Urinary bladder (tissue), 4 donors: ENCODE results near the gene CPT1A. TPM values are rescaled to one million over a fixed set of nuclear protein-coding genes. Genes with fewer than 3 reads are reported as not detected.

Source experiments
- DNase-seq: peaks from one replicate; pipeline ENCODE4 v3.0.0-alpha.2; 2015; ENCODE audit errors: extremely low spot score
- H3K27ac ChIP-seq: one replicate; pipeline ENCODE4 v1.5.1; 2013; ENCODE audit warnings: low read depth, mild to moderate bottlenecking, moderate library complexity
- H3K36me3 ChIP-seq: one replicate; pipeline ENCODE4 v1.6.1; 2013; ENCODE audit warnings: mild to moderate bottlenecking, moderate library complexity; ENCODE audit not compliant: insufficient read depth
- H3K4me1 ChIP-seq: one replicate; pipeline ENCODE4 v1.6.1; 2013; ENCODE audit warnings: mild to moderate bottlenecking, moderate library complexity; ENCODE audit not compliant: insufficient read depth
- H3K4me3 ChIP-seq: one replicate; pipeline ENCODE4 v1.5.1; 2013; ENCODE audit warnings: low read depth, low read length
- WGBS: extraction: QIAGEN DNeasy Blood & Tissue Kit; methylation state at CpG from one replicate; pipeline ENCODE4 v1.1.7; 2013; 5-methylcytosine and 5-hydroxymethylcytosine counted together
- polyA plus RNA-seq: library from polyadenylated mRNA; stranded (reverse); fragments of 200-250 nt; gene quantifications from one replicate; pipeline ENCODE4 v1.2.3, GENCODE V29; 2013
- total RNA-seq: library from RNA; depleted of rRNA; stranded (reverse); fragments of >200 nt; gene quantifications from one replicate; pipeline ENCODE4 v1.2.3, GENCODE V29; 2014
- donor health status: healthy with polysubstance abuse.
- donor health status: healthy.

The CPT1A gene
- total and polyA plus RNA-seq, 2 donors, result 20.4 to 24.5 TPM

- no peak for DNase-seq
- Histone ChIP-seq H3K36me3 (no peaks in the 10 kb centered on the region), H3K27ac (no peak overlapping the region), H3K4me1 (no peaks in the 10 kb centered on the region), H3K4me3 (no peak overlapping the region)
- 20% methylated on average over 16 of the region's 16 CpGs for WGBS
Measured at GRCh38 chr11:68704887-68705286, 136.8 kb downstream of the CPT1A start.

Other genes with a start within 250 kb of the CPT1A start
- gene GAL, start 157.4 kb downstream of the CPT1A start, total RNA-seq, result 1.0 TPM
- gene GAL, start 157.4 kb downstream of the CPT1A start, polyA plus RNA-seq, result 8.7 TPM
- 1.0 TPM for gene TESMIN, start 90.4 kb downstream of the CPT1A start, total RNA-seq
- 0.70 TPM for gene TESMIN, start 90.4 kb downstream of the CPT1A start, polyA plus RNA-seq
- 46.1 TPM for gene MRPL21, start 61.9 kb upstream of the CPT1A start, total RNA-seq
- gene MRPL21, start 61.9 kb upstream of the CPT1A start, polyA plus RNA-seq, result 80.8 TPM
- gene IGHMBP2, start 62.0 kb upstream of the CPT1A start, total RNA-seq, result 9.1 TPM
- gene IGHMBP2, start 62.0 kb upstream of the CPT1A start, polyA plus RNA-seq, result 15.3 TPM
- gene MRGPRD, start 139.1 kb upstream of the CPT1A start, total RNA-seq, result not detected
- gene MRGPRD, start 139.1 kb upstream of the CPT1A start, polyA plus RNA-seq, result 1.5 TPM
- 48.5 TPM for gene MRGPRF, start 171.3 kb upstream of the CPT1A start, total RNA-seq
- 151 TPM for gene MRGPRF, start 171.3 kb upstream of the CPT1A start, polyA plus RNA-seq
- 14.0 TPM for gene TPCN2, start 207.0 kb upstream of the CPT1A start, total RNA-seq
- gene TPCN2, start 207.0 kb upstream of the CPT1A start, polyA plus RNA-seq, result 14.4 TPM